GM18511 (cell line): ENCODE results near the gene NAGLU.
A peak's percentile ranks its signal among the peaks of the same experiment; 100 is the strongest.
"Not testable (repeated sequence)": the region's sequence is repeated elsewhere in the genome, so short reads cannot be mapped to it uniquely, and the experiment has no call there.

Experiments used
- ATAC-seq: cut with Tn5 transposase; IDR thresholded peaks from one replicate; pipeline ENCODE4 v1.9.1; 2021; ENCODE audit warnings: mild to moderate bottlenecking, moderate library complexity; ENCODE audit not compliant: unreplicated experiment

NAGLU gene

GRCh38 chr17:42543190-42544079 lies 7.4 kb downstream of the NAGLU start:
- ATAC-seq, result no peak

- ATAC-seq, result no peak
Measured at GRCh38 chr17:42544874-42545283, 8.8 kb downstream of the NAGLU start.

GRCh38 chr17:42545755-42546505 lies 9.9 kb downstream of the NAGLU start:
- not testable (repeated sequence) for ATAC-seq

GRCh38 chr17:42547001-42547461 lies 11.0 kb downstream of the NAGLU start:
- ATAC-seq, result no peak

- ATAC-seq, result no peak
Measured at GRCh38 chr17:42547698-42548069, 11.6 kb downstream of the NAGLU start.

- no peak for ATAC-seq
Measured at GRCh38 chr17:42548070-42548837, 12.2 kb downstream of the NAGLU start.

GRCh38 chr17:42548993-42549755 lies 13.1 kb downstream of the NAGLU start:
- no peak for ATAC-seq

- not testable (repeated sequence) for ATAC-seq
Measured at GRCh38 chr17:42552736-42553135, 16.7 kb downstream of the NAGLU start, which contains the start of gene HSD17B1. Gene HSD17B1 (plus strand): TSS chr17:42552923. CDS start chr17:42552934, 11 bp downstream.

GRCh38 chr17:42553161-42553818 lies 17.2 kb downstream of the NAGLU start:
- no peak for ATAC-seq

- ATAC-seq, result no peak
Measured at GRCh38 chr17:42553866-42554249, 17.8 kb downstream of the NAGLU start.

GRCh38 chr17:42554250-42555121 lies 18.4 kb downstream of the NAGLU start:
- ATAC-seq, result peak; percentile 89

- no peak for ATAC-seq
Measured at GRCh38 chr17:42555122-42555622, 19.1 kb downstream of the NAGLU start.

- ATAC-seq, result not testable (repeated sequence)
Measured at GRCh38 chr17:42555961-42556617, 20.0 kb downstream of the NAGLU start.

GRCh38 chr17:42559075-42559474 lies 23.0 kb downstream of the NAGLU start:
- no peak for ATAC-seq

- ATAC-seq, result no peak
Measured at GRCh38 chr17:42560246-42560645, 24.2 kb downstream of the NAGLU start.

- no peak for ATAC-seq
Measured at GRCh38 chr17:42561897-42562387, 25.9 kb downstream of the NAGLU start, which contains the start of gene COASY. Gene COASY (plus strand): TSS chr17:42562148. CDS start chr17:42562623, 475 bp downstream.

- ATAC-seq, result no peak
Measured at GRCh38 chr17:42562388-42563142, 26.5 kb downstream of the NAGLU start.
